Body of pancreas (tissue), 4 donors: Measurements from ENCODE around the gene ZFR.

Experiments used
- POLR2A ChIP-seq, 3 donors: fragments of 450-650 bp; IDR thresholded peaks; one replicate each; pipeline ENCODE4 v1.6.1; 2016; ENCODE audit warnings: antibody characterized with exemption in 3 of 3, mild to moderate bottlenecking in 2 of 3
- TF ChIP-seq, protein P1 (sequence below), 7 experiments: fragments of 450-650 bp in 4 of 7; fragments of 200-600 bp in 3 of 7; sonication (generic) in 3 of 7; IDR thresholded peaks; one replicate each; pipeline ENCODE4 v1.5.1; 2016 to 2019; ENCODE audit warnings: antibody characterized with exemption in 7 of 7

DNA sequence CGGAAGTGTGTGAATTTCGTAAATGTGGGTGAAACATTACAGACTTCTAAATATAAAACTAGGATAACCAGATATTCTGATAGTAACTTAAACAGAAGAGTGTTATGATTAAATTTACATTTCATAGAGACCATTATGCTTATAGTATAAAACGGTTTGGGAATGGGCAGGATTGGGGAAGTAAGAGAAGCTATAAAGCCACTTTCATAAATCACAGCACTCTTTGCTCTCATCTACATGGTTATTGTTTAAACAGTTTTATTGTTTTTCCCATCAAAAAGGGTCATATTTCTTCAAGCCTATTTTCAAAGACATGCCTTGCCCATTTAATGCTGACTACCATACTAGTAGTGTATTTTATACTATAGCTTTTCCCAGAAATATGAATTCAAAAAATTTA lies 9.2 kb downstream of the ZFR start:
- TF ChIP-seq, protein P1, sequence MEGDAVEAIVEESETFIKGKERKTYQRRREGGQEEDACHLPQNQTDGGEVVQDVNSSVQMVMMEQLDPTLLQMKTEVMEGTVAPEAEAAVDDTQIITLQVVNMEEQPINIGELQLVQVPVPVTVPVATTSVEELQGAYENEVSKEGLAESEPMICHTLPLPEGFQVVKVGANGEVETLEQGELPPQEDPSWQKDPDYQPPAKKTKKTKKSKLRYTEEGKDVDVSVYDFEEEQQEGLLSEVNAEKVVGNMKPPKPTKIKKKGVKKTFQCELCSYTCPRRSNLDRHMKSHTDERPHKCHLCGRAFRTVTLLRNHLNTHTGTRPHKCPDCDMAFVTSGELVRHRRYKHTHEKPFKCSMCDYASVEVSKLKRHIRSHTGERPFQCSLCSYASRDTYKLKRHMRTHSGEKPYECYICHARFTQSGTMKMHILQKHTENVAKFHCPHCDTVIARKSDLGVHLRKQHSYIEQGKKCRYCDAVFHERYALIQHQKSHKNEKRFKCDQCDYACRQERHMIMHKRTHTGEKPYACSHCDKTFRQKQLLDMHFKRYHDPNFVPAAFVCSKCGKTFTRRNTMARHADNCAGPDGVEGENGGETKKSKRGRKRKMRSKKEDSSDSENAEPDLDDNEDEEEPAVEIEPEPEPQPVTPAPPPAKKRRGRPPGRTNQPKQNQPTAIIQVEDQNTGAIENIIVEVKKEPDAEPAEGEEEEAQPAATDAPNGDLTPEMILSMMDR (IDR thresholded peaks at IDR 0.05) = no peak
- TF ChIP-seq POLR2A (IDR thresholded peaks at IDR 0.05) = no peak
